ENCODE measurements around the gene RGS16. TPM values are rescaled to one million over a fixed set of nuclear protein-coding genes. Genes with fewer than 3 reads are reported as not detected.

Gene RGS16
- total and polyA plus RNA-seq, 8 donors = 3.5 to 11.0 (median 6.3) TPM

DNA sequence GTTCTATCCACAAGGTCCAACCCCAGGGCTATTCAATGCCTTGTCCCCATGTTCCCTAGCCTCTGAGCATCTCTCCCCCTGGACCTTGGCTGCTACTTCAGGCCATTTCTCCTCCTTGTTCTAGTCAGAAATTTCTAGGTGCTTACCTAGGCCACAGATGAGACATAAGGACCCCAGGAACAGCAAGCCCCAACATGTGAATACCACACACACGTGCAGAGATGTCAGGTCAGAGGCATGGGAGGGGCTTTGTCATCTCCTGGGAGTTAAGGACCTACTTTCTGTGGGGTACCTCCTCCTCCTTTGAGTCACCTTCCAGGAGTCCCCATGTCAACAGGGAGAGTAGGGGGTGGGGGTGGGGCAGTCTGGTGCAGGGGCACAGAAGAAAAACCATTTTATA lies 7.1 kb upstream of the RGS16 start:
- no peak for DNase-seq
- no peak for ATAC-seq
- Histone ChIP-seq H3K36me3 (no peaks in the 10 kb centered on the region), H3K27me3 (peaks cover 0 to 33% of the 10 kb centered on the region in 2 donors), H3K4me1 (peaks cover 19 to 45% of the 10 kb centered on the region in 2 donors), H3K4me3 (no peak overlapping the region), H3K27ac (no peak overlapping the region), H3K9me3 (no peaks in the 10 kb centered on the region)
- TF ChIP-seq, protein P1, sequence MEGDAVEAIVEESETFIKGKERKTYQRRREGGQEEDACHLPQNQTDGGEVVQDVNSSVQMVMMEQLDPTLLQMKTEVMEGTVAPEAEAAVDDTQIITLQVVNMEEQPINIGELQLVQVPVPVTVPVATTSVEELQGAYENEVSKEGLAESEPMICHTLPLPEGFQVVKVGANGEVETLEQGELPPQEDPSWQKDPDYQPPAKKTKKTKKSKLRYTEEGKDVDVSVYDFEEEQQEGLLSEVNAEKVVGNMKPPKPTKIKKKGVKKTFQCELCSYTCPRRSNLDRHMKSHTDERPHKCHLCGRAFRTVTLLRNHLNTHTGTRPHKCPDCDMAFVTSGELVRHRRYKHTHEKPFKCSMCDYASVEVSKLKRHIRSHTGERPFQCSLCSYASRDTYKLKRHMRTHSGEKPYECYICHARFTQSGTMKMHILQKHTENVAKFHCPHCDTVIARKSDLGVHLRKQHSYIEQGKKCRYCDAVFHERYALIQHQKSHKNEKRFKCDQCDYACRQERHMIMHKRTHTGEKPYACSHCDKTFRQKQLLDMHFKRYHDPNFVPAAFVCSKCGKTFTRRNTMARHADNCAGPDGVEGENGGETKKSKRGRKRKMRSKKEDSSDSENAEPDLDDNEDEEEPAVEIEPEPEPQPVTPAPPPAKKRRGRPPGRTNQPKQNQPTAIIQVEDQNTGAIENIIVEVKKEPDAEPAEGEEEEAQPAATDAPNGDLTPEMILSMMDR (IDR thresholded peaks at IDR 0.05) = no peak
- intact Hi-C loops (cut with DNase I) = no loop called here

DNA sequence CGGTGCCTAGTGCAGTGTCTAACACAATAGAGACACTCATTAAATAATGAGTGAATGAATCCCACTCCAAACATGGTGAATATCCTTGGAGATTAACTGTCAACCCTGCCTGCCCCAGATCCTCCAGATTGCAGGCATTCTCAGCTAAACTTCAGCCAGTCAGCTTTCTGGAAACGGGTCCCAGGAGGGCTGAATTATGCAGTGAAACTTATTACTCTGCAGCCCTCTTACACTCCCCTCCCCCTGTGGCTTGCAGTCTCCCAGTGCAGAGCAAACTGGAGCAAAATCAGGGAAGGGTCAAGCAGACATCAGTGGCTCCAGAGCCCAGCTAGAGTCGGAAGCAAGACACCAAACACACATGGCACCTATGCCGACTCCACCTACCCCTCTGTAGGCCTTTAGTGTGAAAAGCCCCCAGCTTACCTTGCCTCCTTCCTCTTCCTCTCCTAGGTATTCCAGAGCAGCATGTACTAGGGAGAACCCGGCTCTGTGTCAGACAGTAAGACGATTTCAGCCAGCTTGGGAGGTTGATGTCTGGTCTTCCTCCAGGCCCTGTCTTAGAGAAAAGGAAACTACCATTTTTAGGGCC lies 6.5 kb upstream of the RGS16 start:
- DNase-seq (no peak), ATAC-seq (no peak)
- Histone ChIP-seq H3K27ac (no peak overlapping the region), H3K4me1 (peaks cover 13 to 38% of the 10 kb centered on the region in 2 donors), H3K36me3 (no peaks in the 10 kb centered on the region), H3K9me3 (no peaks in the 10 kb centered on the region), H3K4me3 (no peak overlapping the region), H3K27me3 (peaks cover 0 to 27% of the 10 kb centered on the region in 2 donors)
- TF ChIP-seq, protein P1 (IDR thresholded peaks at IDR 0.05) = no peak
- intact Hi-C loops (cut with DNase I) = no loop called here

DNA sequence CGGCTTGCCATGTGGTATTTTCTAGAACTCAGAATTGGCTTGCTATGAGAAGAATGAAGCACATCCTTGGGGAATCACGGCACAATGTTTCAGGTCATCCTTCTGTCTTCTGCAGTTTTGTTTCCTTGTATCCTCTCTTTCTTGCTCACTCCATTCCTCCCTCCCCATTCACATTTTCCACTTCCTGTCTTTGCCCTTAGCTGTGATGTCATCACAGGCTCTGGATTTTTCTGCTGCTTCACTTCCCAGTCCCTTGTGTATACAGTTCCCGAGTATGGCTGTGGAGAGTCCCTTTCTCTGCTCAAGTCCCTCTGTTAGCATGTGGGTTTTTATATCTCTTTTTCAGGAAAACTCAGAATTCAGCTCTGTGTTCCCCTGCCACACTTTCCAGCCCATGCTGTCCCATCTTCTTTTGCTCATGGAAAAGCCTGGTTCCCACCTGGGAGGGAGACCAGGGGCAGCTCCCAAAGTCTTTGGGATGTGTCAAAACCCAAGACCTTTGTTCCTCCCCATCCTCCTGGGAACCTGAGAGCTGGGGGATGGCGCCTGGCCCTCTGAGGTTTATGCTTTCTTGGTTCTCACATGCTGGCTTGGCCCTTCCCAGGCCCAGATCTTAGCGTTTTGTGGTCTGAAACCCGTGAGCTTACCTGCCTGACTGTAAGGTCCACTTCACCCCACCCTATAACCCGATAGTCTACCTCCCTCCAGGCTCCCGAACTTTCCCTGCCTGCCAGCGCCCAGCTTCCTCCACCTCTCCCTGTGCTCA lies 4.8 kb upstream of the RGS16 start:
- no peaks in the 10 kb centered on the region for H3K36me3 ChIP-seq
- peaks cover 5 to 30% of the 10 kb centered on the region in 2 donors for H3K4me1 ChIP-seq
- TF ChIP-seq, protein P1 (IDR thresholded peaks at IDR 0.05) = no peak
- no peak overlapping the region for H3K4me3 ChIP-seq
- intact Hi-C loops (cut with DNase I) = no loop called here
- no peaks in the 10 kb centered on the region for H3K9me3 ChIP-seq
- H3K27ac ChIP-seq = no peak overlapping the region
- H3K27me3 ChIP-seq = peaks cover 0 to 18% of the 10 kb centered on the region in 2 donors
- DNase-seq = no peak
- ATAC-seq = no peak

DNA sequence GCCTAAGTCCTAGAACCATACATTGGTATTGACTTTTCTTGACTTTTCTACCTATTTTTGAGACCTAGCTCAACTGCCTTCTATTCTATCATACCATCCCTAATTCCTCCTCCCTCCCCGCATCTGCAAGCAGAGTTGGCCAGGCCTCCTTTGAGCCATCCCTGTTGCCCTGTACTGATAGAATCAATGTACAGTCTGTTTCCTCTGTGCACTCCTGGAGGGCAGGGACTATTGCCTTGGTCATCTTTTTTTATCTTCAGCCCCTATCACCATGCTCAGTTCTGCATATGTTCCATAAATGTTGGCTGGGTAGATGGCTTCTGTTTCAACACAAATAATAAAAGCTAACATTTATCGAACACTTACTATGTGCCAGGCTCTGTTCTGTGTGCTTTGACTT lies 4.0 kb upstream of the RGS16 start:
- Histone ChIP-seq H3K4me3 (no peak overlapping the region), H3K36me3 (no peaks in the 10 kb centered on the region), H3K27ac (no peak overlapping the region), H3K9me3 (no peaks in the 10 kb centered on the region), H3K27me3 (peaks cover 0 to 18% of the 10 kb centered on the region in 2 donors), H3K4me1 (peaks cover 4 to 34% of the 10 kb centered on the region in 2 donors)
- no peak for ATAC-seq
- TF ChIP-seq, protein P1 (IDR thresholded peaks at IDR 0.05) = no peak
- DNase-seq = no peak
- intact Hi-C loops (cut with DNase I) = no loop called here

DNA sequence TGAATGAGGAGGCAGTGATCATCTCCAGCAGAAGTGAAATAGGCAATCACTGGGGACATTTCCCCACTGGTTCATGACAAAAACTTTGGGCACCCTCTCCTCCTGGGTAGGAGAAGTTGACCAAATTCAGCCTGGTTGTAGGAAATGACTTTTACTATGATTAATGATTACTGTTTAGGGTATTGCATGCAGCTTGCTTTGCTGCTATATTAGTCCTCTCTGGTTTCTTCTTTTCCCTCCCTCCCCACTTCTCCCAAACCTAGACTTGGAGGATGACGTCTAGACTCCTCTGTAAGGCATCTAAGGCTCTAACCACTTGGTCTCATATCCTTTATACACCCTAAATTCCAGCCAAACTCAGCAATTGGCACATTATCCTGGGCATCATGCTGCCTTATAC lies 3.4 kb upstream of the RGS16 start:
- Histone ChIP-seq H3K27ac (no peak overlapping the region), H3K27me3 (peaks cover 0 to 19% of the 10 kb centered on the region in 2 donors), H3K4me1 (peaks cover 4 to 35% of the 10 kb centered on the region in 2 donors), H3K36me3 (no peaks in the 10 kb centered on the region), H3K9me3 (no peaks in the 10 kb centered on the region), H3K4me3 (no peak overlapping the region)
- TF ChIP-seq, protein P1 (IDR thresholded peaks at IDR 0.05) = no peak
- ATAC-seq = no peak
- intact Hi-C loops (cut with DNase I) = no loop called here
- no peak for DNase-seq
